Chondrocyte (in vitro differentiated cells): ENCODE data around the gene LARP7. TPM values are rescaled to one million over a fixed set of nuclear protein-coding genes. Genes with fewer than 3 reads are reported as not detected.

Experiments used
- DNase-seq: peaks from one replicate; pipeline ENCODE4 v3.0.0; 2021; ENCODE audit warnings: mixed read lengths, low spot score
- H3K27ac Mint-ChIP-seq: one replicate; pipeline ENCODE4 v1.8.0; 2021; ENCODE audit warnings: mild to moderate bottlenecking, moderate library complexity, mixed read lengths; ENCODE audit not compliant: unreplicated experiment
- H3K27me3 Mint-ChIP-seq: 2 replicates; pipeline ENCODE4 v1.8.0; 2021; ENCODE audit warnings: low read depth, mixed read lengths
- H3K36me3 Mint-ChIP-seq: 2 replicates; pipeline ENCODE4 v1.8.0; 2021; ENCODE audit warnings: low read depth, mixed read lengths
- H3K4me1 Mint-ChIP-seq: 2 replicates; pipeline ENCODE4 v1.8.0; 2021; ENCODE audit warnings: low read depth, mild to moderate bottlenecking, mixed read lengths
- H3K4me3 Mint-ChIP-seq: one replicate; pipeline ENCODE4 v1.8.0; 2021; ENCODE audit warnings: mild to moderate bottlenecking, moderate library complexity, mixed read lengths; ENCODE audit not compliant: unreplicated experiment
- H3K9me3 Mint-ChIP-seq: 2 replicates; pipeline ENCODE4 v1.8.0; 2021; ENCODE audit warnings: low read depth, mixed read lengths
- total RNA-seq: library from RNA; stranded (reverse); gene quantifications from 3 replicates; pipeline ENCODE4 v1.2.1, GENCODE V29; 2021
- TF ChIP-seq, protein P1 (sequence below): fragments of 200-600 bp; sonication (generic); IDR thresholded peaks from 2 replicates; pipeline ENCODE4 v1.5.0; 2021; ENCODE audit warnings: antibody characterized with exemption, mild to moderate bottlenecking, moderate library complexity

The LARP7 gene
- total RNA-seq, 1 donor from 2014 or later: 27.9 TPM

DNA sequence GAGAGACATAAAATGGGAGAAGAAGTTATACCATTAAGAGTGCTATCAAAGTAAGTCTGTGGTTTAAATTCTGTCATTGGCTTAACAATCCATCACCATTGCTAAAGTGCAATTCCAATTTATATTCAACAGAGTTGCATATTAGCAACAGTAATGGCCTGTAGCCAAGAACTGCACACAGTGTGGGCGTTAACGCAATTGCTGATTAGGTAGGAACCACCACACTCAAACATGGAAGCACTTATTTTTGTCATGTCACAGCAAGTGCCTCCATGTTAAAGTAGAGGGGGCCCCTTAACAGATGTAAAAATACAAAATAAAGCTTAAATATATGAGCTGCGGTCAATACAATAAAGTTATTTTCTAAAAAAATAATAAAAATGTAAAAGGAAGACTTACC, 10.8 kb downstream of the LARP7 start:
- no peak for DNase-seq
- no peaks in the 10 kb centered on the region for H3K4me1 Mint-ChIP-seq
- H3K36me3 Mint-ChIP-seq: peaks cover 19% of the 10 kb centered on the region
- H3K9me3 Mint-ChIP-seq: no peaks in the 10 kb centered on the region
- no peak overlapping the region for H3K4me3 Mint-ChIP-seq
- H3K27me3 Mint-ChIP-seq: no peaks in the 10 kb centered on the region
- TF ChIP-seq, protein P1, sequence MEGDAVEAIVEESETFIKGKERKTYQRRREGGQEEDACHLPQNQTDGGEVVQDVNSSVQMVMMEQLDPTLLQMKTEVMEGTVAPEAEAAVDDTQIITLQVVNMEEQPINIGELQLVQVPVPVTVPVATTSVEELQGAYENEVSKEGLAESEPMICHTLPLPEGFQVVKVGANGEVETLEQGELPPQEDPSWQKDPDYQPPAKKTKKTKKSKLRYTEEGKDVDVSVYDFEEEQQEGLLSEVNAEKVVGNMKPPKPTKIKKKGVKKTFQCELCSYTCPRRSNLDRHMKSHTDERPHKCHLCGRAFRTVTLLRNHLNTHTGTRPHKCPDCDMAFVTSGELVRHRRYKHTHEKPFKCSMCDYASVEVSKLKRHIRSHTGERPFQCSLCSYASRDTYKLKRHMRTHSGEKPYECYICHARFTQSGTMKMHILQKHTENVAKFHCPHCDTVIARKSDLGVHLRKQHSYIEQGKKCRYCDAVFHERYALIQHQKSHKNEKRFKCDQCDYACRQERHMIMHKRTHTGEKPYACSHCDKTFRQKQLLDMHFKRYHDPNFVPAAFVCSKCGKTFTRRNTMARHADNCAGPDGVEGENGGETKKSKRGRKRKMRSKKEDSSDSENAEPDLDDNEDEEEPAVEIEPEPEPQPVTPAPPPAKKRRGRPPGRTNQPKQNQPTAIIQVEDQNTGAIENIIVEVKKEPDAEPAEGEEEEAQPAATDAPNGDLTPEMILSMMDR: no peak
- H3K27ac Mint-ChIP-seq: no peak overlapping the region

DNA sequence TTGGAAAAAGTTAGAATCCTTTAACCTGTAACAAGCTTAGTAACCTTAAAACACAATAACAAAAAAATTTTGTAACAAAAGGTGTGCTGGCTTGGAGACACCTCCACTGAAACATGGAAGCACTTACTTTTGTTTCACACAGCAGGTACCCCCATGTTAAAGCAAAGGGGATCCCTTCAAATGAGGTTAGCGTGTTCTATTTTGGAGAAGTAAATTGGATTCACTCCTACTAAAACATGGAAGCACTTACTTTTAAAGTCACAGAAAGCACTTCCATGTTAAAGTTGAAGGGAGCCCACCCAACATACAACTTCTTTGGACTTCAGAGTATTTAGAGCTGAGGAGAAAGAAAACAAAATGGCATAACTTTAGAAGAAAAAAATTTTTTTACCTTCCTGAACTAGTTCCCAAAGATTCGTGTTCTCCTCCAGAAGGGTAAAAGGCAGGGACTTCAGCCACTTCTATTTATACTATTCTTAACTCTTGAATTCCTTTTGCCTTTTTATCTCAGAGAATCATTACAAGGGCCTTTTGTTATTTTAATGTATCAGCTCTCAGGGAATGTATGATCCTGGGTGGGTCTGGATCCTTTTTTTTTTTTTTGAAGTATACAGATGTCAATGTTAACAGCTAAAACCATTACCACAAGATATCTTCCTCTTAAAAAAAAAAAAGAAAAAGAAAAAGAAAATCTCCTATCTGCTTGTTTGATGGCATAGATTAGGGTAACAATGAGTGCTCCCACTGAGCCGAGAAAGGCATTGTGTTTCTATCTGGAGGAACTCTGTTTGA, 11.5 kb downstream of the LARP7 start:
- TF ChIP-seq, protein P1: no peak
- Mint-ChIP-seq H3K9me3 (no peaks in the 10 kb centered on the region), H3K4me1 (no peaks in the 10 kb centered on the region), H3K4me3 (no peak overlapping the region), H3K27me3 (no peaks in the 10 kb centered on the region), H3K27ac (no peak overlapping the region), H3K36me3 (peaks cover 19% of the 10 kb centered on the region)
- no peak for DNase-seq

DNA sequence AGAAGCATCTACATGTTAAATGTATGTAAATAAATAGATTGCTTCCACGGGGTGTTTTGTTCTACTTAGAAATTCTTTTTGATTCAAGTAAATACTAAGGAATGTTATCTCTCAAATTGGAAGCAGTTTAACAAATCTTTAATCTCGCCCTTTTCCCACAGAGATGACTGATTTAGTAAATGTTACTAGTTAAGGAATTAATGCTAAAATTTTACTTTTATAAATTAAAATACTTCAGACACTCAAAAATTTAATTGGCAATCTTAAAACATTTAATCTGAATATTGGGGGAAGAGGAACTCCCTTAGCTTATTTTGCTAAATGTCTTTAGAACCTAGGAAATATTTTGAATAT, 12.1 kb downstream of the LARP7 start:
- Mint-ChIP-seq H3K27ac (no peak overlapping the region), H3K36me3 (peaks cover 22% of the 10 kb centered on the region), H3K27me3 (no peaks in the 10 kb centered on the region), H3K4me1 (no peaks in the 10 kb centered on the region), H3K9me3 (no peaks in the 10 kb centered on the region), H3K4me3 (no peak overlapping the region)
- no peak for DNase-seq
- TF ChIP-seq, protein P1: no peak

DNA sequence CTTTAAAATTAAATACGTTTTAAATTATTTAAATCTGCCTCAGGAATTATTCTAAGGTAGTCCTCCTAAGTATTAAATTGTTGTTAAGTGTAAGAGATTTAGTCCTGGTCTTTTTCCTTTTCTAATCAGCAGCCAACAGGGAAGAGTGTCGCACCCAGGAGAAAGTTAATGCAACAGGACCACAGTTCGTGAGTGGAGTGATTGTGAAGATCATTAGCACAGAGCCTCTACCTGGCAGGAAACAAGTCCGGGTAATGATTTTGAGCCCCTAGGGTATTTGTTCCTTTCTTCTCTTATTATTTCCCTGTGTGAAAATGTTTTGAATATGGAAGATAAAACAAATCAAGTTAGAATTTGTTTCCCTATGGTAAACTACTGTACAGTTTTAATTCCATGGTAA, 13.4 kb downstream of the LARP7 start:
- peaks cover 20% of the 10 kb centered on the region for H3K36me3 Mint-ChIP-seq
- H3K9me3 Mint-ChIP-seq: no peaks in the 10 kb centered on the region

DNA sequence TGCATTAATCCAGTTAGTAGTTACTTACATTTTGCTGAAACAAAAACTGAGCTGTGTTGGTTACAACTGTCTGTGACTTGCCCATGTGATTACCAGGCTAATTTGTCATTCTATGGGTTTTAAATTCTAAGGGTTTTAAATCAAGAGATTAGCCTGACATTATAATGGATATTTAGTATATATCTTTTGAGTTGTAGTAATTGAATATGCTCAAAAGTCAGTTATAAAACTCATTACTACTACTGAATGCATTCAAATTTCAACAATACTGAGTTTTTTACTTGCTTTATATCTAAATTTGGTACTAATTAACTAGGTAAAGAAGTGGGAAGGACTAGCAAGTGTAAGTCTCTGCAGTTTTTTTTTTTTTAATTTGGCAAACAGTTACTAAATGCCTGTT, 14.7 kb downstream of the LARP7 start:
- Mint-ChIP-seq H3K27me3 (no peaks in the 10 kb centered on the region), H3K9me3 (no peaks in the 10 kb centered on the region), H3K27ac (no peak overlapping the region), H3K36me3 (peaks cover 15% of the 10 kb centered on the region), H3K4me1 (no peaks in the 10 kb centered on the region), H3K4me3 (no peak overlapping the region)
- no peak for DNase-seq
- TF ChIP-seq, protein P1: no peak

More for the DNA sequence above, 13.4 kb downstream of the LARP7 start:
- no peak overlapping the region for H3K4me3 Mint-ChIP-seq
- no peak overlapping the region for H3K27ac Mint-ChIP-seq
- H3K27me3 Mint-ChIP-seq: no peaks in the 10 kb centered on the region
- TF ChIP-seq, protein P1: no peak
- H3K4me1 Mint-ChIP-seq: no peaks in the 10 kb centered on the region
- DNase-seq: no peak
